ENCODE data around the gene CSTB. TPM values are rescaled to one million over a fixed set of nuclear protein-coding genes. Genes with fewer than 3 reads are reported as not detected.

CSTB gene
- total RNA-seq, 1 experiment from 2014 or later: 151 TPM

- Histone ChIP-seq H3K9me2 (replicated peaks; ENCODE audit: low read length) (no peaks in the 10 kb centered on the region), H2AFZ (ENCODE audit: low read length) (no peak overlapping the region), H4K20me1 (ENCODE audit: low read length) (peaks cover 13% of the 10 kb centered on the region), H3K4me2 (ENCODE audit: low read length) (peak overlapping the region; percentile 87), H3K79me2 (ENCODE audit: low read length) (peaks cover 58% of the 10 kb centered on the region), H3K27ac (ENCODE audit: low read length) (peak overlapping the region; percentile 100), H3K9me3 (ENCODE audit: low read length) (no peaks in the 10 kb centered on the region), H3F3A (ENCODE audit: low read length, unreplicated experiment) (peaks cover 14% of the 10 kb centered on the region), H3K4me1 (ENCODE audit: insufficient read depth, low read length) (peaks cover 79% of the 10 kb centered on the region), H3K4me3 (ENCODE audit: low read length) (peak overlapping the region; percentile 59), H3K9ac (ENCODE audit: low read length) (peak overlapping the region; percentile 74), H3K27me3 (ENCODE audit: low read length) (no peaks in the 10 kb centered on the region), H3K36me3 (ENCODE audit: low read depth, low read length) (peaks cover 10% of the 10 kb centered on the region)
- ChIA-PET CTCF (no interaction called here), POLR2A (ENCODE audit: unreplicated experiment) (interaction anchor here (0.6 kb wide), 1 partner anchor 15 kb away, joined by 3 read pairs; no protein-coding TSS in a partner anchor)
- no peak for ATAC-seq
- TF ChIP-seq EZH2 (IDR thresholded peaks at IDR 0.05; ENCODE audit: low read length, unreplicated experiment): no peak
- no peak for TF ChIP-seq CTCF (conservative IDR thresholded peaks at IDR 0.05; ENCODE audit: low read depth, low read length)
- TF ChIP-seq EZH2phosphoT487 (IDR thresholded peaks at IDR 0.05; ENCODE audit: borderline replicate concordance, low read length): no peak
- DNase-seq: no peak
- no TSS peak for BruUV-seq (replicated peaks)
- intact Hi-C loops (cut with micrococcal nuclease): no loop called here
These were observed 3.6 kb upstream of the CSTB start for GRCh38 chr21:43779660-43780059.

GRCh38 chr21:43778469-43779335, 2.6 kb upstream of the CSTB start:
- Histone ChIP-seq H3K4me2 (ENCODE audit: low read length) (peak overlapping the region; percentile 87), H2AFZ (ENCODE audit: low read length) (peak overlapping the region; percentile 40; the same call in 1 of the 2 replicates), H3K4me1 (ENCODE audit: insufficient read depth, low read length) (peaks cover 81% of the 10 kb centered on the region), H3F3A (ENCODE audit: low read length, unreplicated experiment) (peaks cover 20% of the 10 kb centered on the region), H3K4me3 (ENCODE audit: low read length) (peak overlapping the region; percentile 61), H3K36me3 (ENCODE audit: low read depth, low read length) (peaks cover 19% of the 10 kb centered on the region), H3K9me2 (replicated peaks; ENCODE audit: low read length) (no peaks in the 10 kb centered on the region), H3K9ac (ENCODE audit: low read length) (peak overlapping the region; percentile 90), H4K20me1 (ENCODE audit: low read length) (peaks cover 23% of the 10 kb centered on the region), H3K9me3 (ENCODE audit: low read length) (no peaks in the 10 kb centered on the region), H3K79me2 (ENCODE audit: low read length) (peaks cover 67% of the 10 kb centered on the region), H3K27me3 (ENCODE audit: low read length) (no peaks in the 10 kb centered on the region), H3K27ac (ENCODE audit: low read length) (peak overlapping the region; percentile 100)
- ChIA-PET CTCF (no interaction called here), POLR2A (ENCODE audit: unreplicated experiment) (no interaction called here)
- ATAC-seq: peak; percentile 57
- peak; percentile 97 for DNase-seq
- TF ChIP-seq EZH2 (IDR thresholded peaks at IDR 0.05; ENCODE audit: low read length, unreplicated experiment) (no peak), CTCF (conservative IDR thresholded peaks at IDR 0.05; ENCODE audit: low read depth, low read length) (no peak), EZH2phosphoT487 (IDR thresholded peaks at IDR 0.05; ENCODE audit: borderline replicate concordance, low read length) (no peak)
- BruUV-seq (replicated peaks): no TSS peak
- intact Hi-C loops (cut with micrococcal nuclease): no loop called here

- no peak for TF ChIP-seq EZH2phosphoT487 (IDR thresholded peaks at IDR 0.05; ENCODE audit: borderline replicate concordance, low read length)
- peak overlapping the region; percentile 100 for H3K27ac ChIP-seq (ENCODE audit: low read length)
- H3K4me2 ChIP-seq (ENCODE audit: low read length): peak overlapping the region; percentile 87
- H4K20me1 ChIP-seq (ENCODE audit: low read length): peaks cover 30% of the 10 kb centered on the region
- CTCF ChIA-PET: no interaction called here
- no peaks in the 10 kb centered on the region for H3K27me3 ChIP-seq (ENCODE audit: low read length)
- peaks cover 74% of the 10 kb centered on the region for H3K79me2 ChIP-seq (ENCODE audit: low read length)
- H3K4me3 ChIP-seq (ENCODE audit: low read length): peak overlapping the region; percentile 61
- DNase-seq: no peak
- no peak overlapping the region for H2AFZ ChIP-seq (ENCODE audit: low read length)
- ATAC-seq: no peak
- H3K9me3 ChIP-seq (ENCODE audit: low read length): no peaks in the 10 kb centered on the region
- H3K9ac ChIP-seq (ENCODE audit: low read length): peak overlapping the region; percentile 90
- POLR2A ChIA-PET (ENCODE audit: unreplicated experiment): no interaction called here
- H3K36me3 ChIP-seq (ENCODE audit: low read depth, low read length): peaks cover 27% of the 10 kb centered on the region
- H3K4me1 ChIP-seq (ENCODE audit: insufficient read depth, low read length): peaks cover 74% of the 10 kb centered on the region
- BruUV-seq (replicated peaks): no TSS peak
- no peaks in the 10 kb centered on the region for H3K9me2 ChIP-seq (replicated peaks; ENCODE audit: low read length)
- intact Hi-C loops (cut with micrococcal nuclease): no loop called here
- H3F3A ChIP-seq (ENCODE audit: low read length, unreplicated experiment): peaks cover 23% of the 10 kb centered on the region
These were observed 1.8 kb upstream of the CSTB start for GRCh38 chr21:43777953-43778352.
